Measurements from ENCODE around the gene RMND1. TPM values are rescaled to one million over a fixed set of nuclear protein-coding genes. Genes with fewer than 3 reads are reported as not detected.
"Not testable (repeated sequence)": the region's sequence is repeated elsewhere in the genome, so short reads cannot be mapped to it uniquely, and the experiment has no call there.

RMND1 gene
- total and polyA plus RNA-seq, 2 donors from 2014 or later, result 18.3 to 33.7 TPM

GRCh38 chr6:151452750-151453427, 963 bp upstream of the RMND1 start:
- intact Hi-C loops (cut with DNase I), result no loop called here
- peak overlapping the region; percentile 83 to 90 for H3K27ac ChIP-seq (ENCODE audit: low read depth in 2 of 2, low read length in 2 of 2)
- H3K4me3 ChIP-seq (ENCODE audit: low read length in 3 of 3), result peak overlapping the region; percentile 91 to 95 (median 93)
- FAIRE-seq (no peak), DNase-seq (peak in 3 of 5 donors; percentile 23 to 54 (median 42))
- H3K9me3 ChIP-seq (ENCODE audit: control insufficient read depth in 2 of 3, insufficient read depth in 1 of 3, low read length in 3 of 3), result no peaks in the 10 kb centered on the region
- H3K27me3 ChIP-seq (ENCODE audit: control insufficient read depth, insufficient read depth, low read length), result no peaks in the 10 kb centered on the region
- peak overlapping the region; percentile 81 to 93 (median 87) for H3K9ac ChIP-seq (ENCODE audit: low read length in 3 of 3)
- TF ChIP-seq CTCF (IDR thresholded peaks at IDR 0.05; ENCODE audit: borderline replicate concordance, extremely low read depth, insufficient read depth), result no peak
- H3K36me3 ChIP-seq (ENCODE audit: control insufficient read depth in 2 of 3, insufficient read depth in 3 of 3, low read length in 3 of 3), result peaks cover 0 to 3% (median 0%) of the 10 kb centered on the region in 3 donors
- peaks cover 0 to 11% (median 3%) of the 10 kb centered on the region in 3 donors for H3K4me1 ChIP-seq (ENCODE audit: control insufficient read depth in 2 of 3, insufficient read depth in 2 of 3, low read depth in 1 of 3, low read length in 3 of 3)

- Histone ChIP-seq H3K27ac (ENCODE audit: low read depth in 2 of 2, low read length in 2 of 2) (peak overlapping the region; percentile 73 to 86), H3K36me3 (ENCODE audit: control insufficient read depth in 2 of 3, insufficient read depth in 3 of 3, low read length in 3 of 3) (no peaks in the 10 kb centered on the region), H3K4me1 (ENCODE audit: control insufficient read depth in 2 of 3, insufficient read depth in 2 of 3, low read depth in 1 of 3, low read length in 3 of 3) (peaks cover 0 to 7% (median 0%) of the 10 kb centered on the region in 3 donors), H3K9ac (ENCODE audit: low read length in 3 of 3) (peak overlapping the region; percentile 66 to 94 (median 81)), H3K27me3 (ENCODE audit: control insufficient read depth, insufficient read depth, low read length) (no peaks in the 10 kb centered on the region), H3K4me3 (ENCODE audit: low read length in 3 of 3) (peak overlapping the region; percentile 88 to 96 (median 93)), H3K9me3 (ENCODE audit: control insufficient read depth in 2 of 3, insufficient read depth in 1 of 3, low read length in 3 of 3) (no peaks in the 10 kb centered on the region)
- TF ChIP-seq CTCF (IDR thresholded peaks at IDR 0.05; ENCODE audit: borderline replicate concordance, extremely low read depth, insufficient read depth), result no peak
- intact Hi-C loops (cut with DNase I), result no loop called here
- FAIRE-seq, result no peak
- no peak for DNase-seq
These were observed 443 bp downstream of the RMND1 start for GRCh38 chr6:151451417-151451949.

- H3K36me3 ChIP-seq (ENCODE audit: control insufficient read depth in 2 of 3, insufficient read depth in 3 of 3, low read length in 3 of 3); H3K4me1 ChIP-seq (ENCODE audit: control insufficient read depth in 2 of 3, insufficient read depth in 2 of 3, low read depth in 1 of 3, low read length in 3 of 3); DNase-seq; FAIRE-seq; H3K27me3 ChIP-seq (ENCODE audit: control insufficient read depth, insufficient read depth, low read length); intact Hi-C loops (cut with DNase I); H3K9me3 ChIP-seq (ENCODE audit: control insufficient read depth in 2 of 3, insufficient read depth in 1 of 3, low read length in 3 of 3); H3K27ac ChIP-seq (ENCODE audit: low read depth in 2 of 2, low read length in 2 of 2): not testable (repeated sequence)
- Histone ChIP-seq H3K9ac (ENCODE audit: low read length in 3 of 3) (peak overlapping the region in 1 of 3 donors; percentile 81), H3K4me3 (ENCODE audit: low read length in 3 of 3) (peak overlapping the region; percentile 88 to 96 (median 93))
These were observed 998 bp downstream of the RMND1 start for GRCh38 chr6:151450928-151451327.

- no peak for FAIRE-seq
- no peaks in the 10 kb centered on the region for H3K27me3 ChIP-seq (ENCODE audit: control insufficient read depth, insufficient read depth, low read length)
- H3K9me3 ChIP-seq (ENCODE audit: control insufficient read depth in 2 of 3, insufficient read depth in 1 of 3, low read length in 3 of 3), result no peaks in the 10 kb centered on the region
- H3K36me3 ChIP-seq (ENCODE audit: control insufficient read depth in 2 of 3, insufficient read depth in 3 of 3, low read length in 3 of 3), result no peaks in the 10 kb centered on the region
- no peak overlapping the region for H3K27ac ChIP-seq (ENCODE audit: low read depth in 2 of 2, low read length in 2 of 2)
- intact Hi-C loops (cut with DNase I), result no loop called here
- peaks cover 0 to 13% (median 8%) of the 10 kb centered on the region in 3 donors for H3K4me1 ChIP-seq (ENCODE audit: control insufficient read depth in 2 of 3, insufficient read depth in 2 of 3, low read depth in 1 of 3, low read length in 3 of 3)
- no peak overlapping the region for H3K4me3 ChIP-seq (ENCODE audit: low read length in 3 of 3)
- H3K9ac ChIP-seq (ENCODE audit: low read length in 3 of 3), result no peak overlapping the region
- no peak for TF ChIP-seq CTCF (IDR thresholded peaks at IDR 0.05; ENCODE audit: borderline replicate concordance, extremely low read depth, insufficient read depth)
- DNase-seq, result no peak
These were observed 3.3 kb downstream of the RMND1 start for GRCh38 chr6:151448623-151449022.

Data from kidney (tissue), 14 donors.